KMS-11 (cell line): Measurements from ENCODE around the gene RNF151.
"Not testable (repeated sequence)": the region's sequence is repeated elsewhere in the genome, so short reads cannot be mapped to it uniquely, and the experiment has no call there.

Experiments
- H2AFZ ChIP-seq: fragments of 200-600 bp; sonication (generic); 2 replicates; pipeline ENCODE4 v1.6.1; 2016; ENCODE audit warnings: antibody characterized with exemption, mixed run types, low read depth
- H3K27ac ChIP-seq: fragments of 200-600 bp; sonication (generic); 2 replicates; pipeline ENCODE4 v1.6.1; 2016; ENCODE audit warnings: mild to moderate bottlenecking, mixed run types
- H3K27me3 ChIP-seq: fragments of 200-600 bp; sonication (generic); 2 replicates; pipeline ENCODE4 v1.6.1; 2017; ENCODE audit warnings: mild to moderate bottlenecking, low read depth, mixed run types, moderate library complexity; ENCODE audit not compliant: insufficient read depth
- H3K36me3 ChIP-seq: fragments of 200-600 bp; sonication (generic); 2 replicates; pipeline ENCODE4 v1.6.1; 2017; ENCODE audit warnings: mild to moderate bottlenecking, mixed run types; ENCODE audit not compliant: insufficient read depth
- H3K4me1 ChIP-seq: fragments of 200-600 bp; sonication (generic); 2 replicates; pipeline ENCODE4 v1.6.1; 2016; ENCODE audit warnings: mild to moderate bottlenecking, low read depth, mixed run types; ENCODE audit not compliant: poor library complexity, severe bottlenecking
- H3K4me2 ChIP-seq: fragments of 200-600 bp; sonication (generic); 2 replicates; pipeline ENCODE4 v1.7.0; 2016; ENCODE audit warnings: mild to moderate bottlenecking, mixed run types
- H3K4me3 ChIP-seq: fragments of 200-600 bp; sonication (generic); IDR thresholded peaks from 2 replicates; pipeline ENCODE4 v1.6.1; 2017; ENCODE audit warnings: low read depth, low read length, mixed read lengths; ENCODE audit not compliant: insufficient read depth
- H3K79me2 ChIP-seq: fragments of 200-600 bp; sonication (generic); 2 replicates; pipeline ENCODE4 v1.6.1; 2016; ENCODE audit warnings: low read depth, mixed run types; ENCODE audit not compliant: insufficient read depth
- H3K9ac ChIP-seq: fragments of 200-600 bp; sonication (generic); 2 replicates; pipeline ENCODE4 v1.6.1; 2016; ENCODE audit warnings: mild to moderate bottlenecking, mixed run types
- H4K20me1 ChIP-seq: fragments of 200-600 bp; sonication (generic); 2 replicates; pipeline ENCODE4 v1.6.1; 2016; ENCODE audit warnings: mild to moderate bottlenecking, mixed run types; ENCODE audit not compliant: insufficient read depth
- CTCF ChIP-seq: fragments of 200-600 bp; sonication (generic); conservative IDR thresholded peaks from 2 replicates; pipeline ENCODE4 v1.6.1; 2017; ENCODE audit warnings: low read depth, mild to moderate bottlenecking, antibody characterized with exemption, low read length, moderate library complexity, mixed read lengths

The RNF151 gene

GRCh38 chr16:1950047-1950446 lies 16.6 kb upstream of the RNF151 start:
- no peaks in the 10 kb centered on the region for H4K20me1 ChIP-seq
- H3K9ac ChIP-seq, result no peak overlapping the region
- H3K4me3 ChIP-seq, result no peak overlapping the region
- H3K27ac ChIP-seq, result no peak overlapping the region
- no peak overlapping the region for H3K4me2 ChIP-seq
- no peak overlapping the region for H2AFZ ChIP-seq
- TF ChIP-seq CTCF, result no peak
- no peaks in the 10 kb centered on the region for H3K36me3 ChIP-seq
- peaks cover 17% of the 10 kb centered on the region; the same call in 1 of the 2 replicates for H3K27me3 ChIP-seq
- H3K79me2 ChIP-seq, result no peaks in the 10 kb centered on the region
- H3K4me1 ChIP-seq, result no peaks in the 10 kb centered on the region

DNA sequence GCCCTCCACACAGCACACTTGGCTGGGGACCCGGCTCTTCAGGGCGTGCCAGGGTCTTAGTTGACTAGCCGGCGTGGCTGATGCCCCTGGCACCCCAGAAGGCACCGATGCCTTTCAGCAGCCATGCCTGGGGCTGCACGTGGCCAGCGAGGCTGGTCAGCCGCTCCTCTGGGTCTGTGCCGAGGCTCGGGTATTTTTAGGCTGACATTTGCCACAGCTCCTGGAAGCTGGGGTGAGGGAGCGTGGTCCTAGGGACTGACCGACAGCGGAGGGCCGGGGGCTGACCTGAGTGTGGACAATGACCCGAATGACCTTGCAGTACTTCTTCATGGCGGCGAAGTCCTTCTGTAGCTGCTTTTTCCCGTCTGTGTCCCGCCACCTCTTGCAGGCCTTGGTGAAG lies 16.1 kb upstream of the RNF151 start:
- no peaks in the 10 kb centered on the region for H3K4me1 ChIP-seq
- H3K27me3 ChIP-seq, result peaks cover 20% of the 10 kb centered on the region; the same call in 1 of the 2 replicates
- H3K36me3 ChIP-seq, result no peaks in the 10 kb centered on the region
- H4K20me1 ChIP-seq, result no peaks in the 10 kb centered on the region
- no peak overlapping the region for H3K27ac ChIP-seq
- H3K4me2 ChIP-seq, result no peak overlapping the region
- H3K79me2 ChIP-seq, result no peaks in the 10 kb centered on the region
- H3K9ac ChIP-seq, result no peak overlapping the region
- TF ChIP-seq CTCF, result no peak
- H3K4me3 ChIP-seq, result no peak overlapping the region
- H2AFZ ChIP-seq, result no peak overlapping the region

DNA sequence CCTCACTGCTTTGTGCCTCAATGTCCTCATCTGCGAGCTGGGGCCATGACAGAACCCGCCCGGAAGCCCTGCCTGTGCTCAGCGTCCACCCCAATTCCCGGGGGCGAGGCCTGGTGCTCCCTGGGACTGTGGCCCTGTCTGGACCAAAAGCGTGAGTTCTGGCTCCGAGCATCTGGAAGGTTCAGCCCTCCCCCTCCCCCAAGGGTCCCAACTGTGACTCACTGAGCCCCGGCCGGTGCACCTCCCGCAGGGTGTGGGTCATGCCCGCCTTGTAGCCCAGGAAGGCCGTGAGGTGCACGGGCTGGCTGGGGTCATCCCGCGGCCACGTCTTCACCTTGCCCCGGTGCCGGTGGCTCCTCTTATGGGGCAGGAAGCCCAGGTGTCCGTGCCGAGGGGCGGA lies 12.9 kb upstream of the RNF151 start:
- H4K20me1 ChIP-seq, result no peaks in the 10 kb centered on the region
- H3K36me3 ChIP-seq, result no peaks in the 10 kb centered on the region
- H3K4me1 ChIP-seq, result peaks cover 2% of the 10 kb centered on the region
- no peaks in the 10 kb centered on the region for H3K79me2 ChIP-seq
- TF ChIP-seq CTCF, result no peak
- H3K9ac ChIP-seq, result no peak overlapping the region
- peaks cover 29% of the 10 kb centered on the region; the same call in 1 of the 2 replicates for H3K27me3 ChIP-seq
- H3K27ac ChIP-seq, result no peak overlapping the region
- H2AFZ ChIP-seq, result no peak overlapping the region
- H3K4me3 ChIP-seq, result no peak overlapping the region
- H3K4me2 ChIP-seq, result no peak overlapping the region

DNA sequence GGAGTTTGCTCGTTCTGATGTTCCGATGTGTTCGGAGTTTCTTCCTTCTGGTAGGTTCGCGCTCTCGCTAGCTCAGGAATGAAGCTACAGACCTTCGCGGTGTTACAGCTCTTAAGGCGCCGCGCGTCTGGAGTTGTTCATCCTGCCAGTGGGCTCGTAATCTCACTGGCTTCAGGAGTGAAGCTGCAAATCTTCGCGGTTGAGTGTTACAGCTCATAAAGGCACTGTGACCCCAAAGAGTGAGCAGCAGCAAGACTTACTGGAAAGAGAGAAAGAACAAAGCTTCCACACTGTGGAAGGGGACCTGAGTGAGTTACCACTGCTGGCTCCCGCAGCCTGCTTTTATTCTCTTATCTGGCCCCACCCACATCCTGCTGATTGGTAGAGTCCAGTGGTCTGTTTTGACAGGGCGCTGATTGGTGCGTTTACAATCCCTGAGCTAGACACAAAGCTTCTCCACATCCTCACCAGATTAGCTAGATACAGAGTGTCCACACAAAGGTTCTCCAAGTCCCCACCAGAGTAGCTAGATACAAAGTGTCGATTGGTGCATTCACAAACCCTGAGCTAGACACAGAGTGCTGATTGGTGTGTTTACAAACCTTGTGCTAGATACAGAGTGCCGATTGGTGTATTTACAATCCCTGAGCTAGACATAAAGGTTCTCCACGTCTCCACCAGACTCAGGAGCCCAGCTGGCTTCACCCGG lies 9.1 kb upstream of the RNF151 start:
- Histone ChIP-seq H3K4me1 (peaks cover 15% of the 10 kb centered on the region), H3K79me2 (peaks cover 13% of the 10 kb centered on the region), H3K27me3 (peaks cover 24% of the 10 kb centered on the region; the same call in 1 of the 2 replicates)
- not testable (repeated sequence) for H2AFZ ChIP-seq, H4K20me1 ChIP-seq, H3K4me3 ChIP-seq, H3K36me3 ChIP-seq, H3K27ac ChIP-seq, H3K9ac ChIP-seq, H3K4me2 ChIP-seq

DNA sequence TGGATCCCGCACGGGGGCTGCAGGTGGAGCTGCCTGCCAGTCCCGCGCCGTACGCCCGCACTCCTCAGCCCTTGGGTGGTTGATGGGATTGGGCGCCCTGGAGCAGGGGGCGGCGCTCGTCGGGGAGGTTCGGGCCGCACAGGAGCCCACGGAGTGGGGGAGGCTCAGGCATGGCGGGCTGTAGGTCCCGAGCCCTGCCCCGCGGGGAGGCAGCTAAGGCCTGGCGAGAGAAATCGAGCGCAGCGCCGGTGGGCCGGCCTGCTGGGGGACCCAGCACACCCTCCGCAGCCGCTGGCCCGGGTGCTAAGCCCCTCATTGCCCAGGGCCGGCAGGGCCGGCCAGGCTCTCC lies 8.5 kb upstream of the RNF151 start:
- Histone ChIP-seq H3K79me2 (peaks cover 15% of the 10 kb centered on the region), H3K27me3 (peaks cover 19% of the 10 kb centered on the region; the same call in 1 of the 2 replicates), H3K4me1 (peaks cover 15% of the 10 kb centered on the region)
- H3K4me2 ChIP-seq, H3K27ac ChIP-seq, H2AFZ ChIP-seq, H3K36me3 ChIP-seq, H3K9ac ChIP-seq, H3K4me3 ChIP-seq, H4K20me1 ChIP-seq: not testable (repeated sequence)
